Parathyroid adenoma (tissue), 2 donors: Measurements from ENCODE around the gene NUP210L.
"Not testable (repeated sequence)": the region's sequence is repeated elsewhere in the genome, so short reads cannot be mapped to it uniquely, and the experiment has no call there.

ENCODE experiments used
- H2AFZ ChIP-seq: fragments of 300-600 bp; sonication (generic); one replicate; pipeline ENCODE4 v1.7.0; 2017; ENCODE audit warnings: antibody characterized with exemption, mild to moderate bottlenecking
- H3K27ac ChIP-seq: fragments of 300-600 bp; sonication (generic); one replicate; pipeline ENCODE4 v1.7.0; 2017
- H3K27me3 ChIP-seq: fragments of 300-600 bp; sonication (generic); one replicate; pipeline ENCODE4 v1.7.0; 2017; ENCODE audit warnings: low read length; ENCODE audit not compliant: control insufficient read depth, insufficient read depth
- H3K36me3 ChIP-seq: fragments of 300-600 bp; sonication (generic); one replicate; pipeline ENCODE4 v1.7.0; 2017; ENCODE audit warnings: low read length; ENCODE audit not compliant: control insufficient read depth, insufficient read depth
- H3K4me1 ChIP-seq: fragments of 300-600 bp; sonication (generic); one replicate; pipeline ENCODE4 v1.7.0; 2017; ENCODE audit warnings: control low read depth
- H3K4me2 ChIP-seq: fragments of 300-600 bp; sonication (generic); one replicate; pipeline ENCODE4 v1.7.0; 2017; ENCODE audit warnings: low read length
- H3K4me3 ChIP-seq: fragments of 300-600 bp; sonication (generic); one replicate; pipeline ENCODE4 v1.7.0; 2017; ENCODE audit warnings: low read depth, low read length
- H3K79me2 ChIP-seq: fragments of 300-600 bp; sonication (generic); one replicate; pipeline ENCODE4 v1.7.0; 2017; ENCODE audit warnings: control low read depth
- H3K9ac ChIP-seq: fragments of 300-600 bp; sonication (generic); one replicate; pipeline ENCODE4 v1.7.0; 2017; ENCODE audit warnings: mild to moderate bottlenecking
- H3K9me3 ChIP-seq: fragments of 300-600 bp; sonication (generic); one replicate; pipeline ENCODE4 v1.7.0; 2017; ENCODE audit warnings: low read length; ENCODE audit not compliant: control insufficient read depth
- CTCF ChIP-seq: fragments of 300-600 bp; sonication (generic); IDR thresholded peaks from one replicate; pipeline ENCODE4 v1.7.0; 2017; ENCODE audit warnings: antibody characterized with exemption, mild to moderate bottlenecking
- donor health status: primary hyperparathyroidism.

Gene NUP210L

GRCh38 chr1:154151311-154151710, 3.6 kb downstream of the NUP210L start:
- Histone ChIP-seq H3K27me3 (no peaks in the 10 kb centered on the region), H3K36me3 (no peaks in the 10 kb centered on the region), H3K9ac (no peak overlapping the region), H3K4me3 (no peak overlapping the region), H3K9me3 (no peaks in the 10 kb centered on the region), H3K79me2 (no peaks in the 10 kb centered on the region), H3K4me1 (no peaks in the 10 kb centered on the region), H2AFZ (no peak overlapping the region), H3K4me2 (no peak overlapping the region), H3K27ac (no peak overlapping the region)
- no peak for TF ChIP-seq CTCF

GRCh38 chr1:154148807-154149206, 6.1 kb downstream of the NUP210L start:
- Histone ChIP-seq H3K79me2 (no peaks in the 10 kb centered on the region), H3K4me2 (no peak overlapping the region), H3K27me3 (no peaks in the 10 kb centered on the region)

GRCh38 chr1:154147505-154147904, 7.4 kb downstream of the NUP210L start:
- H3K79me2 ChIP-seq, H3K4me2 ChIP-seq, H3K27ac ChIP-seq, H3K4me1 ChIP-seq, H3K4me3 ChIP-seq, H3K27me3 ChIP-seq, H3K9me3 ChIP-seq, H3K9ac ChIP-seq, H3K36me3 ChIP-seq, H2AFZ ChIP-seq: not testable (repeated sequence)

More at GRCh38 chr1:154148807-154149206, 6.1 kb downstream of the NUP210L start:
- TF ChIP-seq CTCF = no peak
- Histone ChIP-seq H3K27ac (no peak overlapping the region), H3K4me3 (no peak overlapping the region), H3K36me3 (no peaks in the 10 kb centered on the region), H3K9me3 (no peaks in the 10 kb centered on the region), H3K4me1 (no peaks in the 10 kb centered on the region), H2AFZ (no peak overlapping the region), H3K9ac (no peak overlapping the region)

GRCh38 chr1:154145986-154146385, 8.9 kb downstream of the NUP210L start:
- Histone ChIP-seq H3K4me2 (no peak overlapping the region), H2AFZ (no peak overlapping the region), H3K4me1 (no peaks in the 10 kb centered on the region), H3K27me3 (no peaks in the 10 kb centered on the region), H3K36me3 (no peaks in the 10 kb centered on the region), H3K4me3 (no peak overlapping the region), H3K9ac (no peak overlapping the region), H3K9me3 (no peaks in the 10 kb centered on the region), H3K79me2 (no peaks in the 10 kb centered on the region), H3K27ac (no peak overlapping the region)
- TF ChIP-seq CTCF = no peak

GRCh38 chr1:154142358-154142757, 12.5 kb downstream of the NUP210L start:
- H3K79me2 ChIP-seq = no peaks in the 10 kb centered on the region
- no peak for TF ChIP-seq CTCF
- H3K4me2 ChIP-seq = no peak overlapping the region
- H3K9ac ChIP-seq = no peak overlapping the region
- H3K27ac ChIP-seq = no peak overlapping the region
- H3K4me1 ChIP-seq = no peaks in the 10 kb centered on the region
- H3K4me3 ChIP-seq = no peak overlapping the region
- H3K27me3 ChIP-seq = no peaks in the 10 kb centered on the region
- no peaks in the 10 kb centered on the region for H3K9me3 ChIP-seq
- H3K36me3 ChIP-seq = no peaks in the 10 kb centered on the region
- no peak overlapping the region for H2AFZ ChIP-seq
